SH-SY5Y (cell line): ENCODE results near the gene HMGCS2.

Experiments used
- GATA2 ChIP-seq: IDR thresholded peaks from 2 replicates; pipeline ENCODE4 v1.6.1; 2011; ENCODE audit warnings: mild to moderate bottlenecking, low read depth, low read length
- GATA3 ChIP-seq: IDR thresholded peaks from 2 replicates; pipeline ENCODE4 v1.6.1; 2011; ENCODE audit warnings: low read depth, mild to moderate bottlenecking, low read length, moderate library complexity

- TF ChIP-seq GATA3 (no peak), GATA2 (no peak)
These were observed 6.3 kb downstream of the HMGCS2 start for GRCh38 chr1:119762409-119762808.
